PFSK-1 (cell line): ENCODE results near the gene ARHGAP28.

Source experiments
- FOXP2 ChIP-seq: optimal IDR thresholded peaks from 2 replicates; pipeline ENCODE3; 2011; ENCODE audit warnings: borderline replicate concordance, control low read depth, inconsistent platforms; ENCODE audit not compliant: insufficient read depth; ENCODE audit errors: extremely low read length, extremely low read depth
- POLR2AphosphoS5 ChIP-seq: IDR thresholded peaks from 2 replicates; pipeline ENCODE4 v1.6.1; 2012; ENCODE audit warnings: low read depth, mild to moderate bottlenecking, control low read depth, low read length, moderate library complexity
- SIN3A ChIP-seq: IDR thresholded peaks from 2 replicates; pipeline ENCODE4 v1.6.1; 2012; ENCODE audit warnings: mild to moderate bottlenecking, low read length, moderate library complexity, borderline replicate concordance; ENCODE audit not compliant: insufficient read depth
- TAF1 ChIP-seq: IDR thresholded peaks from 2 replicates; pipeline ENCODE4 v1.6.1; 2012; ENCODE audit warnings: low read length, control low read depth, borderline replicate concordance; ENCODE audit not compliant: insufficient read depth
- TF ChIP-seq, protein P1 (sequence below), 2 experiments: IDR thresholded peaks; 2 replicates each; pipeline versions ENCODE4 v1.6.1 to v1.8.0; 2011 to 2012; ENCODE audit warnings: low read depth in 2 of 2, low read length in 2 of 2, control low read depth in 1 of 2, inconsistent platforms in 1 of 2, mild to moderate bottlenecking in 1 of 2, moderate library complexity in 1 of 2; ENCODE audit not compliant: insufficient read depth in 1 of 2

DNA sequence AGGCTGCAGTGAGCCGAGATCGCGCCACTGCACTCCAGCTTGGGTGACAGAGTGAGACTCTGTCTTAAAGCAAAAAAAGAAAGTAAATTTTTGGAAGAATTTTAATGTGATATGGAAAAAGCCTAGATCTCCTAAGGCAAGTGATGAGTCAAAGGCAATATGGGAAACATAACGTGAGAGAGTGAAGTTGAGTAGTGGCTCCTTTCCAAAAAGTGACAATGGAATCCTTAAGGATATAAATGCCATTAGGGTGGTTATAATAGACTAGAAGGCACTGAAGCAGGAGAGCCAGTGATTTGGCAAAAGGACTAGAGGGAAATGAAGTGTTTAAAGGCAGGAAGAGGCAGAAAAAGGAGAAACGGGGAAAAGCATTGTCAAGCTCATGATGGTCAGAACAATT, 25.6 kb downstream of the ARHGAP28 start:
- no peak for TF ChIP-seq POLR2AphosphoS5
- TF ChIP-seq TAF1 = no peak
- TF ChIP-seq, protein P1, sequence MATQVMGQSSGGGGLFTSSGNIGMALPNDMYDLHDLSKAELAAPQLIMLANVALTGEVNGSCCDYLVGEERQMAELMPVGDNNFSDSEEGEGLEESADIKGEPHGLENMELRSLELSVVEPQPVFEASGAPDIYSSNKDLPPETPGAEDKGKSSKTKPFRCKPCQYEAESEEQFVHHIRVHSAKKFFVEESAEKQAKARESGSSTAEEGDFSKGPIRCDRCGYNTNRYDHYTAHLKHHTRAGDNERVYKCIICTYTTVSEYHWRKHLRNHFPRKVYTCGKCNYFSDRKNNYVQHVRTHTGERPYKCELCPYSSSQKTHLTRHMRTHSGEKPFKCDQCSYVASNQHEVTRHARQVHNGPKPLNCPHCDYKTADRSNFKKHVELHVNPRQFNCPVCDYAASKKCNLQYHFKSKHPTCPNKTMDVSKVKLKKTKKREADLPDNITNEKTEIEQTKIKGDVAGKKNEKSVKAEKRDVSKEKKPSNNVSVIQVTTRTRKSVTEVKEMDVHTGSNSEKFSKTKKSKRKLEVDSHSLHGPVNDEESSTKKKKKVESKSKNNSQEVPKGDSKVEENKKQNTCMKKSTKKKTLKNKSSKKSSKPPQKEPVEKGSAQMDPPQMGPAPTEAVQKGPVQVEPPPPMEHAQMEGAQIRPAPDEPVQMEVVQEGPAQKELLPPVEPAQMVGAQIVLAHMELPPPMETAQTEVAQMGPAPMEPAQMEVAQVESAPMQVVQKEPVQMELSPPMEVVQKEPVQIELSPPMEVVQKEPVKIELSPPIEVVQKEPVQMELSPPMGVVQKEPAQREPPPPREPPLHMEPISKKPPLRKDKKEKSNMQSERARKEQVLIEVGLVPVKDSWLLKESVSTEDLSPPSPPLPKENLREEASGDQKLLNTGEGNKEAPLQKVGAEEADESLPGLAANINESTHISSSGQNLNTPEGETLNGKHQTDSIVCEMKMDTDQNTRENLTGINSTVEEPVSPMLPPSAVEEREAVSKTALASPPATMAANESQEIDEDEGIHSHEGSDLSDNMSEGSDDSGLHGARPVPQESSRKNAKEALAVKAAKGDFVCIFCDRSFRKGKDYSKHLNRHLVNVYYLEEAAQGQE (IDR thresholded peaks at IDR 0.05; ENCODE audit: insufficient read depth in 1 of 2, low read depth in 2 of 2, low read length in 2 of 2) = no peak
- TF ChIP-seq SIN3A = no peak
- no peak for TF ChIP-seq FOXP2
